ENCODE results near the gene PRXL2A.

PRXL2A gene

GRCh38 chr10:80372675-80373074 is 35.7 kb upstream of the PRXL2A start:
- TF ChIP-seq MYC (IDR thresholded peaks at IDR 0.05; ENCODE audit: low read depth, low read length) (no peak), POLR2A (IDR thresholded peaks at IDR 0.05; ENCODE audit: extremely low read depth, insufficient read length) (no peak), MAX (IDR thresholded peaks at IDR 0.05; ENCODE audit: low read depth, low read length) (no peak), CTCF (IDR thresholded peaks at IDR 0.05; ENCODE audit: low read depth, low read length) (no peak)

GRCh38 chr10:80373502-80373901 is 34.8 kb upstream of the PRXL2A start:
- H3K4me3 ChIP-seq (ENCODE audit: low read depth, low read length): no peak overlapping the region
- TF ChIP-seq CTCF (IDR thresholded peaks at IDR 0.05; ENCODE audit: low read depth, low read length) (no peak), MYC (IDR thresholded peaks at IDR 0.05; ENCODE audit: low read depth, low read length) (no peak), POLR2A (IDR thresholded peaks at IDR 0.05; ENCODE audit: extremely low read depth, insufficient read length) (no peak), MAX (IDR thresholded peaks at IDR 0.05; ENCODE audit: low read depth, low read length) (no peak)
- DNase-seq (ENCODE audit: low read depth): no peak

More at GRCh38 chr10:80372675-80373074, 35.7 kb upstream of the PRXL2A start:
- H3K4me3 ChIP-seq (ENCODE audit: low read depth, low read length): no peak overlapping the region
- DNase-seq (ENCODE audit: low read depth): no peak

GRCh38 chr10:80379701-80380100 is 28.6 kb upstream of the PRXL2A start:
- DNase-seq (ENCODE audit: low read depth): no peak
- H3K4me3 ChIP-seq (ENCODE audit: low read depth, low read length): no peak overlapping the region
- TF ChIP-seq POLR2A (IDR thresholded peaks at IDR 0.05; ENCODE audit: extremely low read depth, insufficient read length): no peak

- TF ChIP-seq MYC (IDR thresholded peaks at IDR 0.05; ENCODE audit: low read depth, low read length): no peak
- TF ChIP-seq MAX (IDR thresholded peaks at IDR 0.05; ENCODE audit: low read depth, low read length): no peak
- no peak for TF ChIP-seq CTCF (IDR thresholded peaks at IDR 0.05; ENCODE audit: low read depth, low read length)
- no peak for TF ChIP-seq POLR2A (IDR thresholded peaks at IDR 0.05; ENCODE audit: extremely low read depth, insufficient read length)
- no peak overlapping the region for H3K4me3 ChIP-seq (ENCODE audit: low read depth, low read length)
- DNase-seq (ENCODE audit: low read depth): no peak
Observed at GRCh38 chr10:80380185-80380584, 28.2 kb upstream of the PRXL2A start.

GRCh38 chr10:80382989-80383388 is 25.4 kb upstream of the PRXL2A start:
- peak; percentile 52 for DNase-seq (ENCODE audit: low read depth)
- TF ChIP-seq CTCF (IDR thresholded peaks at IDR 0.05; ENCODE audit: low read depth, low read length): peak; percentile 51
- TF ChIP-seq MAX (IDR thresholded peaks at IDR 0.05; ENCODE audit: low read depth, low read length): 0 out of 2 replicates have a peak, but pooled peaks have one; percentile 45
- TF ChIP-seq MYC (IDR thresholded peaks at IDR 0.05; ENCODE audit: low read depth, low read length): no peak
- H3K4me3 ChIP-seq (ENCODE audit: low read depth, low read length): no peak overlapping the region

GRCh38 chr10:80390740-80391139 is 17.6 kb upstream of the PRXL2A start:
- DNase-seq (ENCODE audit: low read depth): no peak
- H3K4me3 ChIP-seq (ENCODE audit: low read depth, low read length): no peak overlapping the region
- TF ChIP-seq CTCF (IDR thresholded peaks at IDR 0.05; ENCODE audit: low read depth, low read length): no peak
